ENCODE results near the gene PALMD.
A peak's percentile ranks its signal among the peaks of the same experiment; 100 is the strongest.

DNA sequence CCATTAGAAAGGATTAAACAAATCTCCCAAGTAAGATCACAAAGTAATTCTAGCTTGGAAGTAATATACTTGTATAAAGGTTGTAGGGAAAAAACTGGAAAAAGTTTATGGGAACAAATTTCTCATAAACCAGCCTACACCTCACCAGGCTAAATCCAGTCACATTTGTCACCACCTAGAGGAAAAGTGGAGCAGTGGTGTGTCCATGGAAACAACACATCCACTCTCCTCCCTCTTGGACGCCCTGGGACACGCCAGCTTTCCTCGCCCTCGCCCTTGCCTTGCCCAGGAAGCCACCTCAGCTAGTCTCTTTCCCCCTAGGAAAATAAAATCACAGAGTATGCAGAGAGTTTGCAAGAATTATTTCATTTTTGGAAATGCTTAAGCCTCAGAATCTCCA, 2.2 kb downstream of the PALMD start:
- TF ChIP-seq, protein P1, sequence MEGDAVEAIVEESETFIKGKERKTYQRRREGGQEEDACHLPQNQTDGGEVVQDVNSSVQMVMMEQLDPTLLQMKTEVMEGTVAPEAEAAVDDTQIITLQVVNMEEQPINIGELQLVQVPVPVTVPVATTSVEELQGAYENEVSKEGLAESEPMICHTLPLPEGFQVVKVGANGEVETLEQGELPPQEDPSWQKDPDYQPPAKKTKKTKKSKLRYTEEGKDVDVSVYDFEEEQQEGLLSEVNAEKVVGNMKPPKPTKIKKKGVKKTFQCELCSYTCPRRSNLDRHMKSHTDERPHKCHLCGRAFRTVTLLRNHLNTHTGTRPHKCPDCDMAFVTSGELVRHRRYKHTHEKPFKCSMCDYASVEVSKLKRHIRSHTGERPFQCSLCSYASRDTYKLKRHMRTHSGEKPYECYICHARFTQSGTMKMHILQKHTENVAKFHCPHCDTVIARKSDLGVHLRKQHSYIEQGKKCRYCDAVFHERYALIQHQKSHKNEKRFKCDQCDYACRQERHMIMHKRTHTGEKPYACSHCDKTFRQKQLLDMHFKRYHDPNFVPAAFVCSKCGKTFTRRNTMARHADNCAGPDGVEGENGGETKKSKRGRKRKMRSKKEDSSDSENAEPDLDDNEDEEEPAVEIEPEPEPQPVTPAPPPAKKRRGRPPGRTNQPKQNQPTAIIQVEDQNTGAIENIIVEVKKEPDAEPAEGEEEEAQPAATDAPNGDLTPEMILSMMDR (IDR thresholded peaks at IDR 0.05) = peak; percentile 67
- no peak for TF ChIP-seq ZFX (IDR thresholded peaks at IDR 0.05; ENCODE audit: borderline replicate concordance)
